H1 (cell line): Measurements from ENCODE around the gene CYP11A1.

Experiments used
- BACH1 ChIP-seq: IDR thresholded peaks from 2 replicates; pipeline ENCODE4 v1.6.1; 2012; ENCODE audit warnings: low read length, improper control_type of control experiment
- CEBPB ChIP-seq: IDR thresholded peaks from 2 replicates; pipeline ENCODE4 v1.6.1; 2012; ENCODE audit warnings: low read depth, low read length
- CREB1 ChIP-seq: IDR thresholded peaks from 2 replicates; pipeline ENCODE4 v1.6.1; 2012; ENCODE audit warnings: inconsistent platforms
- CTCF ChIP-seq, 3 experiments: IDR thresholded peaks; 1 replicate in 2 of 3; 2 replicates in 1 of 3; pipeline versions ENCODE4 v1.5.1 to v1.6.1; 2011; ENCODE audit warnings: low read length in 3 of 3, mild to moderate bottlenecking in 3 of 3, inconsistent platforms in 2 of 3, low read depth in 1 of 3, moderate library complexity in 1 of 3; ENCODE audit not compliant: insufficient read depth in 1 of 3; ENCODE audit errors: control extremely low read depth in 1 of 3
- EP300 ChIP-seq, 2 experiments: IDR thresholded peaks; 1 replicate in 1 of 2; 2 replicates in 1 of 2; pipeline ENCODE4 v1.6.1; 2011 to 2012; ENCODE audit warnings: low read depth in 2 of 2, low read length in 2 of 2, mild to moderate bottlenecking in 2 of 2, borderline replicate concordance in 1 of 2, inconsistent platforms in 1 of 2, moderate library complexity in 1 of 2
- EZH2 ChIP-seq: fragments of 200-600 bp; sonication (generic); IDR thresholded peaks from 2 replicates; pipeline ENCODE4 v1.7.1; 2012; ENCODE audit warnings: low read depth, mild to moderate bottlenecking, moderate library complexity, low read length, inconsistent platforms; ENCODE audit not compliant: severe bottlenecking
- NRF1 ChIP-seq: IDR thresholded peaks from 2 replicates; pipeline ENCODE4 v1.6.1; 2011; ENCODE audit warnings: mild to moderate bottlenecking, low read depth, low read length, improper control_type of control experiment
- POLR2A ChIP-seq, 2 experiments: IDR thresholded peaks; 1 replicate in 1 of 2; 2 replicates in 1 of 2; pipeline ENCODE4 v1.6.1; 2011; ENCODE audit warnings: low read depth in 2 of 2, low read length in 2 of 2, mild to moderate bottlenecking in 2 of 2; ENCODE audit errors: control extremely low read depth in 1 of 2
- POLR2AphosphoS5 ChIP-seq: IDR thresholded peaks from 2 replicates; pipeline ENCODE4 v1.6.1; 2011; ENCODE audit warnings: low read depth, low read length
- RAD21 ChIP-seq, 2 experiments: IDR thresholded peaks in 1 of 2; conservative IDR thresholded peaks in 1 of 2; 2 replicates each; pipeline ENCODE4 v1.6.1; 2011; ENCODE audit warnings: low read depth in 2 of 2, low read length in 2 of 2, improper control_type of control experiment in 1 of 2, inconsistent platforms in 1 of 2, mild to moderate bottlenecking in 1 of 2, moderate library complexity in 1 of 2
- SIN3A ChIP-seq, 2 experiments: IDR thresholded peaks in 1 of 2; conservative IDR thresholded peaks in 1 of 2; 2 replicates each; pipeline ENCODE4 v1.6.1; 2011 to 2012; ENCODE audit warnings: low read length in 2 of 2, improper control_type of control experiment in 1 of 2, low read depth in 1 of 2, mild to moderate bottlenecking in 1 of 2
- SRF ChIP-seq: IDR thresholded peaks from 2 replicates; pipeline ENCODE4 v1.6.1; 2011; ENCODE audit warnings: mild to moderate bottlenecking, low read depth, low read length, moderate library complexity
- TEAD4 ChIP-seq: IDR thresholded peaks from 2 replicates; pipeline ENCODE4 v1.6.1; 2012; ENCODE audit warnings: low read depth, low read length, inconsistent platforms, mixed read lengths

GRCh38 chr15:74393423-74393822 is 26.0 kb upstream of the CYP11A1 start:
- TF ChIP-seq CTCF (IDR thresholded peaks at IDR 0.05; ENCODE audit: control extremely low read depth in 1 of 3, insufficient read depth in 1 of 3, low read depth in 1 of 3, low read length in 3 of 3) (no peak), EP300 (IDR thresholded peaks at IDR 0.05; ENCODE audit: borderline replicate concordance in 1 of 2, low read depth in 2 of 2, low read length in 2 of 2) (no peak), EZH2 (no peak), BACH1 (no peak), POLR2A (IDR thresholded peaks at IDR 0.05; ENCODE audit: control extremely low read depth in 1 of 2, low read depth in 2 of 2, low read length in 2 of 2) (no peak), CREB1 (no peak), RAD21 (IDR thresholded peaks at IDR 0.05 in 1 of 2, conservative IDR thresholded peaks at IDR 0.05 in 1 of 2; ENCODE audit: low read depth in 2 of 2, low read length in 2 of 2) (no peak), TEAD4 (no peak), POLR2AphosphoS5 (no peak), SRF (no peak), SIN3A (conservative IDR thresholded peaks at IDR 0.05 in 1 of 2, IDR thresholded peaks at IDR 0.05 in 1 of 2; ENCODE audit: low read depth in 1 of 2, low read length in 2 of 2) (no peak), NRF1 (no peak), CEBPB (no peak)
